Measurements from ENCODE around the gene POU6F2.

- no peak for TF ChIP-seq POLR2A (IDR thresholded peaks at IDR 0.05)
- TF ChIP-seq CTCF (IDR thresholded peaks at IDR 0.05 in 4 of 5, conservative IDR thresholded peaks at IDR 0.05 in 1 of 5), result no peak
Measured at GRCh38 chr7:39342763-39343162, 365.1 kb downstream of the POU6F2 start.
